ENCODE data around the gene C4orf54. TPM values are rescaled to one million over a fixed set of nuclear protein-coding genes. Genes with fewer than 3 reads are reported as not detected.

The C4orf54 gene
- total and polyA plus RNA-seq, 10 donors = 0.02 to 0.58 (median 0.22) TPM

- Histone ChIP-seq H3K36me3 (no peaks in the 10 kb centered on the region), H3K27ac (no peak overlapping the region), H3K4me3 (no peak overlapping the region), H3K27me3 (replicated peaks in 1 of 7) (no peaks in the 10 kb centered on the region), H3K9me3 (no peaks in the 10 kb centered on the region), H3K4me1 (no peaks in the 10 kb centered on the region)
- WGBS, 5 donors = 82 to 92% (median 88%) methylated on average over 1 of the region's 1 CpG
- intact Hi-C loops (cut with DNase I; ENCODE audit: low total_unique reads) = no loop called here
- DNase-seq = no peak
- TF ChIP-seq CTCF (IDR thresholded peaks at IDR 0.05 in 8 of 11, conservative IDR thresholded peaks at IDR 0.05 in 3 of 11) = no peak
- no peak for TF ChIP-seq POLR2AphosphoS5 (IDR thresholded peaks at IDR 0.05)
- no peak for TF ChIP-seq POLR2A (IDR thresholded peaks at IDR 0.05)
Measured at GRCh38 chr4:99622341-99622740, 35.3 kb downstream of the C4orf54 start.

GRCh38 chr4:99617374-99617773 is 40.3 kb downstream of the C4orf54 start:
- Histone ChIP-seq H3K27me3 (replicated peaks in 1 of 7) (no peaks in the 10 kb centered on the region), H3K36me3 (no peaks in the 10 kb centered on the region), H3K27ac (no peak overlapping the region), H3K9me3 (no peaks in the 10 kb centered on the region), H3K4me1 (no peaks in the 10 kb centered on the region), H3K4me3 (no peak overlapping the region)
- no peak for DNase-seq
- WGBS, 5 donors = 81 to 97% (median 91%) methylated on average over 1 of the region's 1 CpG
- intact Hi-C loops (cut with DNase I; ENCODE audit: low total_unique reads) = no loop called here
- no peak for TF ChIP-seq CTCF (IDR thresholded peaks at IDR 0.05 in 8 of 11, conservative IDR thresholded peaks at IDR 0.05 in 3 of 11)
- no peak for TF ChIP-seq POLR2A (IDR thresholded peaks at IDR 0.05)
- no peak for TF ChIP-seq POLR2AphosphoS5 (IDR thresholded peaks at IDR 0.05)

GRCh38 chr4:99615170-99615820 is 42.3 kb downstream of the C4orf54 start:
- Histone ChIP-seq H3K27me3 (replicated peaks in 1 of 7) (no peaks in the 10 kb centered on the region), H3K36me3 (no peaks in the 10 kb centered on the region), H3K4me1 (no peaks in the 10 kb centered on the region), H3K9me3 (no peaks in the 10 kb centered on the region), H3K4me3 (no peak overlapping the region), H3K27ac (no peak overlapping the region)
- 42 to 97% (median 90%) methylated on average over 1 of the region's 1 CpG for WGBS, 5 donors
- no peak for DNase-seq
- intact Hi-C loops (cut with DNase I; ENCODE audit: low total_unique reads) = no loop called here
- TF ChIP-seq CTCF (IDR thresholded peaks at IDR 0.05 in 8 of 11, conservative IDR thresholded peaks at IDR 0.05 in 3 of 11) (no peak), POLR2A (IDR thresholded peaks at IDR 0.05) (no peak), POLR2AphosphoS5 (IDR thresholded peaks at IDR 0.05) (no peak)

GRCh38 chr4:99614491-99614890 is 43.1 kb downstream of the C4orf54 start:
- DNase-seq = no peak
- no peaks in the 10 kb centered on the region for H3K36me3 ChIP-seq
- no peaks in the 10 kb centered on the region for H3K4me1 ChIP-seq
- H3K27me3 ChIP-seq (replicated peaks in 1 of 7) = no peaks in the 10 kb centered on the region
- WGBS, 5 donors = 40 to 68% (median 53%) methylated on average over 1 of the region's 1 CpG
- H3K27ac ChIP-seq = no peak overlapping the region
- TF ChIP-seq POLR2AphosphoS5 (IDR thresholded peaks at IDR 0.05) = no peak
- TF ChIP-seq CTCF (IDR thresholded peaks at IDR 0.05 in 8 of 11, conservative IDR thresholded peaks at IDR 0.05 in 3 of 11) = no peak
- no peak for TF ChIP-seq POLR2A (IDR thresholded peaks at IDR 0.05)
- intact Hi-C loops (cut with DNase I; ENCODE audit: low total_unique reads) = no loop called here
- H3K9me3 ChIP-seq = no peaks in the 10 kb centered on the region
- H3K4me3 ChIP-seq = no peak overlapping the region
